Activated CD8-positive, alpha-beta T cell treated with anti-CD3 and anti-CD28 coated beads for 36 hours (primary cell): ENCODE data around the gene RFTN1. TPM values are rescaled to one million over a fixed set of nuclear protein-coding genes. Genes with fewer than 3 reads are reported as not detected.

Experiments used
- ATAC-seq: fragments of 200-7000 bp; cut with Tn5 transposase; one replicate; pipeline ENCODE4 v1.10.0; 2021; ENCODE audit warnings: mild to moderate bottlenecking, moderate library complexity
- CTCF ChIA-PET: fragments of 350-600 bp; sonication (Branson Sonifier 250); formaldehyde crosslinking; loops from one replicate; lab custom pipeline; 2021; ENCODE audit warnings: antibody characterized with exemption; lab: Charles Lee
- POLR2A ChIA-PET: fragments of 350-600 bp; sonication (Branson Sonifier 250); formaldehyde crosslinking; loops from one replicate; lab custom pipeline; 2021; ENCODE audit warnings: antibody characterized with exemption; lab: Charles Lee
- DNase-seq: peaks from one replicate; pipeline ENCODE4 v3.0.0-alpha.2; 2020
- H3K27ac Mint-ChIP-seq: one replicate; pipeline ENCODE4 v1.8.0; 2021; ENCODE audit warnings: mild to moderate bottlenecking, mixed read lengths
- H3K27me3 Mint-ChIP-seq: one replicate; pipeline ENCODE4 v1.8.0; 2021; ENCODE audit warnings: mixed read lengths
- H3K36me3 Mint-ChIP-seq: one replicate; pipeline ENCODE4 v1.8.0; 2021; ENCODE audit warnings: low read depth, mixed read lengths
- H3K4me1 Mint-ChIP-seq: one replicate; pipeline ENCODE4 v1.8.0; 2021; ENCODE audit warnings: low read depth, mixed read lengths
- H3K4me3 Mint-ChIP-seq: one replicate; pipeline ENCODE4 v1.8.0; 2021; ENCODE audit warnings: mild to moderate bottlenecking, moderate library complexity, mixed read lengths
- H3K9me3 Mint-ChIP-seq: one replicate; pipeline ENCODE4 v1.8.0; 2021; ENCODE audit warnings: mixed read lengths
- CTCF ChIP-seq: fragments of 200-600 bp; IDR thresholded peaks from one replicate; pipeline ENCODE4 v1.8.0; 2022; ENCODE audit warnings: antibody characterized with exemption, mild to moderate bottlenecking
- intact Hi-C: fragments of 100-400 bp; cut with micrococcal nuclease; formaldehyde crosslinking; loops from one replicate; pipeline ENCODE4 v1.10.0; 2022
- total RNA-seq, 2 experiments: library from RNA; stranded (reverse); gene quantifications; one replicate each; pipeline ENCODE4 v1.2.3, GENCODE V29; 2021

RFTN1 gene
- total RNA-seq, 2 experiments from 2014 or later = 113 to 125 TPM

DNA sequence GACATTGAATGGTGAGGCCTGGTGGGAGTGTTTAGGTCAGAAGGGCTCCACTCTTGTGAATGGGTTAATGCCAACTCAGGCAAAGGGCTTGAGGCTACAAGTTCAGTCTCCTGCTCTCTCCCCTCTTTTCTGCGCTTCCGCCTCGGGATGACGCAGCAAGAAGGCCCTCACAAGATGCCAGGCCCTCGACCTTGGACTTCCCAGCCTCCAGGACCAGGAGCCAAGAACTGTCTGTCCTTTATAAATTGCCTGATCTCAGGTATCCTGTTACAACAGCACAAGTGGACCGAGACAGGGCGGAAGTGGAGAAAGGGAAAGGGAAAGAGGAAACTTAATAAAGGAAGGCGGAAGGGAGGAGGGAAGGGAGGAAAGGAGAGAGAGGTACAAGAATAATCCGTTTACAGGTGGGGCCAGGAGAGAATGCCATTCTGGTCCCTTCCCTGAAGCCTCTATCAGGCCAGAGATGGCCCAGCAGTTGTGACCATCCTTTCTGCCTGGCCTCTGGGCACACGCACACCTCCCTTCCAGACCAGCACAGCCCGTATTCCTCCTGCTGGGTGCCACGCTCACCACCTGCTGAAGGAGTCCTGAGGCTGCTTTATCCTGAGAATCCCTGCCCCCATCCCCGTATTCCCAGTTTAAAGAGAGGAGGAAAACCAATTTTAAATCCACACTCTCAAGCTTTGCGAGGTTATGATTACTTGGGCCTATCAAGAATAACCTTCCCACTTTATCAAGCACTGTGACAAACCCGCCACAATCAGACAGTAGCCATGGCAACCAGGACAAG, 184.3 kb downstream of the RFTN1 start:
- TF ChIP-seq CTCF = no peak
- DNase-seq (no peak), ATAC-seq (peak; percentile 20)
- H3K9me3 Mint-ChIP-seq = peaks cover 17% of the 10 kb centered on the region
- no peak overlapping the region for H3K4me3 Mint-ChIP-seq
- ChIA-PET POLR2A (interaction anchor here (0.7 to 1.1 kb wide), 3 partner anchors 9 to 30 kb away, joined by 3 to 4 read pairs (median 4); no protein-coding TSS in a partner anchor), CTCF (interaction anchor here (0.8 to 1.1 kb wide), 3 partner anchors 10 to 39 kb away, joined by 4 to 5 read pairs (median 4); no protein-coding TSS in a partner anchor)
- peaks cover 35% of the 10 kb centered on the region for H3K4me1 Mint-ChIP-seq
- H3K36me3 Mint-ChIP-seq = peaks cover 82% of the 10 kb centered on the region
- H3K27ac Mint-ChIP-seq = peak overlapping the region; percentile 61
- no peaks in the 10 kb centered on the region for H3K27me3 Mint-ChIP-seq
- intact Hi-C loops = no loop called here

- ChIA-PET POLR2A (no interaction called here), CTCF (interaction anchor here (0.6 to 1.1 kb wide), 2 partner anchors 9 to 42 kb away, joined by 3 to 5 read pairs; no protein-coding TSS in a partner anchor)
- intact Hi-C loops = no loop called here
Observed at GRCh38 chr3:16328124-16328523, 185.4 kb downstream of the RFTN1 start.

DNA sequence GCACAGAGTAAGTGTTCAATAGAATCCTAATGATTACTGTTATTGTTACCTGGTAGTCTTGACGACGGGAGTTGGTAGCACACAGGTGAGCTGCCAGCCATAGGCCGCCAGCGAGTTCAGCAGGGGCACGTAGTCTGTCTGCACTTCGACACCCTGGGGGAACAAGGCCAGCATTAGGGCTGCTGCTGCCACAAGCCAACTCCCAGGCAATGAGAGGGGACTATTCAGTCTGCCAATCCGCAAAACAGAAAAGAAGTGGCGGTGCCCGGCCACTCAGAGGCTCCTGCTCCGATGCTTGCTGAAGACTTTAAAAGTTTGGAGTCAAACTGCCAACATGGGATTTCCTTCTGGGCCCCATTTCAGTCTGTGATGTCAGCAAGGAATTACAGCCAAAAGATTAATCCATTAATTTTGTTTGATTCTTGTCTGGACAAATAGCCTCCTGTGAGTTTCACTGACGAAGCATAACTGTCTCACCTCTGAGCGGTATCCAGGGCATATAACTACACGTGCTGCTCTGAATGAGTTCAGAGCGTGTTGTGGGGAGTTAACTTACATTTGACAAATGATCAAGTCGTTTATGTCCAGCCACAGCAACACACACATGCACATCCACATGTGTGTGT, 186.7 kb downstream of the RFTN1 start:
- DNase-seq = no peak
- Mint-ChIP-seq H3K9me3 (peaks cover 8% of the 10 kb centered on the region), H3K4me3 (no peak overlapping the region), H3K27me3 (no peaks in the 10 kb centered on the region), H3K4me1 (peaks cover 44% of the 10 kb centered on the region), H3K36me3 (peaks cover 70% of the 10 kb centered on the region), H3K27ac (peak overlapping the region; percentile 65)
- POLR2A ChIA-PET = no interaction called here
- intact Hi-C loops = no loop called here
- CTCF ChIA-PET = interaction anchor here (16.5 kb wide), 1 partner anchor 34 kb away, joined by 274 read pairs; no protein-coding TSS in a partner anchor
- no peak for ATAC-seq
- TF ChIP-seq CTCF = no peak

More at GRCh38 chr3:16328124-16328523, 185.4 kb downstream of the RFTN1 start:
- peaks cover 40% of the 10 kb centered on the region for H3K4me1 Mint-ChIP-seq
- no peak overlapping the region for H3K4me3 Mint-ChIP-seq
- H3K36me3 Mint-ChIP-seq = peaks cover 75% of the 10 kb centered on the region
- no peak for TF ChIP-seq CTCF
- H3K9me3 Mint-ChIP-seq = peaks cover 17% of the 10 kb centered on the region
- no peak for DNase-seq
- H3K27me3 Mint-ChIP-seq = no peaks in the 10 kb centered on the region
- ATAC-seq = no peak
- H3K27ac Mint-ChIP-seq = peak overlapping the region; percentile 57

DNA sequence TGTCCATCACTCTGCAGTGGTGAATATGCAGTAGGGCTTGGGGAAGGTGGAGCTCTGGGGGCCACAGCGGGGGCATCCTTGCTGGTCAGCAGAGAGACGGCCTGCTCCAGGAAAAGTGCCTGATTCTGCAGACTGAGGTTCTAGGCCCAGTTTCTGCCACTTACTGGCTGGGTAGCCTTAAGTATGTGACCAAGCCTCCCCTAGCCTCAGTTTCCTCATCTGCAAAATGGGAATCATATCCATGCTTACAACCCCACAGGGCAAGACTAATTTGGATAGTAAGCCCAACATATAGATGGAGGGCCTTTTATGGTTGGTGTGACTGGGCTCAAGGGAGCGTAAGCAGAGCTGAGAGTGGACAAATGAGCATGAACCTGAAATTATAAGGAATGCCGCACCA, 187.6 kb downstream of the RFTN1 start:
- Mint-ChIP-seq H3K36me3 (peaks cover 69% of the 10 kb centered on the region), H3K27ac (peak overlapping the region; percentile 65)
- no peak for TF ChIP-seq CTCF

More for the DNA sequence above, 187.6 kb downstream of the RFTN1 start:
- peaks cover 44% of the 10 kb centered on the region for H3K4me1 Mint-ChIP-seq
- no peak overlapping the region for H3K4me3 Mint-ChIP-seq
- ATAC-seq = no peak
- peaks cover 2% of the 10 kb centered on the region for H3K9me3 Mint-ChIP-seq
- no peak for DNase-seq
- CTCF ChIA-PET = interaction anchor here (1.1 to 16.5 kb wide), 2 partner anchors 33 to 57 kb away, joined by 3 to 274 read pairs; no protein-coding TSS in a partner anchor
- POLR2A ChIA-PET = interaction anchor here (1.3 kb wide), 2 partner anchors 9 to 224 kb away, joined by 3 read pairs; no protein-coding TSS in a partner anchor
- H3K27me3 Mint-ChIP-seq = no peaks in the 10 kb centered on the region
- intact Hi-C loops = no loop called here
